ES-I3 (cell line): ENCODE measurements around the gene UBR1.
"Not testable (repeated sequence)": the region's sequence is repeated elsewhere in the genome, so short reads cannot be mapped to it uniquely, and the experiment has no call there.

Source experiments
- H3K36me3 ChIP-seq: 2 replicates; pipeline ENCODE4 v1.6.1; 2013; ENCODE audit warnings: mild to moderate bottlenecking, low read length, control low read depth, moderate library complexity; ENCODE audit not compliant: insufficient read depth
- H3K4me1 ChIP-seq: 2 replicates; pipeline ENCODE4 v1.6.1; 2013; ENCODE audit warnings: mild to moderate bottlenecking, control low read depth, low read length; ENCODE audit not compliant: insufficient read depth
- H3K9ac ChIP-seq: 2 replicates; pipeline ENCODE4 v1.6.1; 2013; ENCODE audit warnings: low read depth, mild to moderate bottlenecking, low read length, moderate library complexity
- H3K9me3 ChIP-seq: 2 replicates; pipeline ENCODE4 v1.6.1; 2013; ENCODE audit warnings: mild to moderate bottlenecking, low read length, moderate library complexity; ENCODE audit not compliant: control insufficient read depth, insufficient read depth

Gene UBR1

GRCh38 chr15:42999201-42999779 is 106.5 kb downstream of the UBR1 start:
- no peaks in the 10 kb centered on the region for H3K9me3 ChIP-seq
- no peak overlapping the region for H3K9ac ChIP-seq
- peaks cover 4% of the 10 kb centered on the region; the same call in 1 of the 2 replicates for H3K36me3 ChIP-seq
- no peaks in the 10 kb centered on the region for H3K4me1 ChIP-seq

GRCh38 chr15:42996871-42997270 is 109.0 kb downstream of the UBR1 start:
- Histone ChIP-seq H3K36me3 (no peaks in the 10 kb centered on the region), H3K4me1 (no peaks in the 10 kb centered on the region), H3K9me3 (no peaks in the 10 kb centered on the region), H3K9ac (no peak overlapping the region)

- no peak overlapping the region for H3K9ac ChIP-seq
- no peaks in the 10 kb centered on the region for H3K9me3 ChIP-seq
- no peaks in the 10 kb centered on the region for H3K36me3 ChIP-seq
- H3K4me1 ChIP-seq: no peaks in the 10 kb centered on the region
These were observed 111.3 kb downstream of the UBR1 start for GRCh38 chr15:42994546-42994945.

- no peaks in the 10 kb centered on the region for H3K4me1 ChIP-seq
- H3K9ac ChIP-seq: no peak overlapping the region
- no peaks in the 10 kb centered on the region for H3K36me3 ChIP-seq
- no peaks in the 10 kb centered on the region for H3K9me3 ChIP-seq
These were observed 113.2 kb downstream of the UBR1 start for GRCh38 chr15:42992626-42993025.

- no peaks in the 10 kb centered on the region for H3K4me1 ChIP-seq
- no peak overlapping the region for H3K9ac ChIP-seq
- no peaks in the 10 kb centered on the region for H3K9me3 ChIP-seq
- peaks cover 2% of the 10 kb centered on the region; the same call in 1 of the 2 replicates for H3K36me3 ChIP-seq
These were observed 119.0 kb downstream of the UBR1 start for GRCh38 chr15:42986693-42987342.

- Histone ChIP-seq H3K9me3 (no peaks in the 10 kb centered on the region), H3K36me3 (peaks cover 2% of the 10 kb centered on the region; the same call in 1 of the 2 replicates), H3K9ac (no peak overlapping the region), H3K4me1 (no peaks in the 10 kb centered on the region)
These were observed 121.3 kb downstream of the UBR1 start for GRCh38 chr15:42984493-42985034.

GRCh38 chr15:42979113-42979512 is 126.7 kb downstream of the UBR1 start:
- not testable (repeated sequence) for H3K9me3 ChIP-seq, H3K4me1 ChIP-seq, H3K36me3 ChIP-seq, H3K9ac ChIP-seq

GRCh38 chr15:42974202-42974862 is 131.5 kb downstream of the UBR1 start:
- Histone ChIP-seq H3K9ac (no peak overlapping the region), H3K4me1 (no peaks in the 10 kb centered on the region), H3K9me3 (no peaks in the 10 kb centered on the region), H3K36me3 (peaks cover 2% of the 10 kb centered on the region; the same call in 1 of the 2 replicates)

GRCh38 chr15:42973114-42973513 is 132.7 kb downstream of the UBR1 start:
- no peak overlapping the region for H3K9ac ChIP-seq
- H3K4me1 ChIP-seq: no peaks in the 10 kb centered on the region
- H3K36me3 ChIP-seq: peaks cover 2% of the 10 kb centered on the region
- H3K9me3 ChIP-seq: no peaks in the 10 kb centered on the region

GRCh38 chr15:42971830-42972229 is 134.0 kb downstream of the UBR1 start:
- H3K36me3 ChIP-seq: peaks cover 2% of the 10 kb centered on the region

GRCh38 chr15:42964476-42964875 is 141.4 kb downstream of the UBR1 start:
- no peak overlapping the region for H3K9ac ChIP-seq
- peaks cover 8% of the 10 kb centered on the region; the same call in 1 of the 2 replicates for H3K36me3 ChIP-seq
- no peaks in the 10 kb centered on the region for H3K4me1 ChIP-seq
- no peaks in the 10 kb centered on the region for H3K9me3 ChIP-seq

More at GRCh38 chr15:42971830-42972229, 134.0 kb downstream of the UBR1 start:
- Histone ChIP-seq H3K4me1 (no peaks in the 10 kb centered on the region), H3K9me3 (no peaks in the 10 kb centered on the region), H3K9ac (no peak overlapping the region)

GRCh38 chr15:42955518-42955917 is 150.3 kb downstream of the UBR1 start:
- H3K9ac ChIP-seq: no peak overlapping the region
- H3K36me3 ChIP-seq: peaks cover 18% of the 10 kb centered on the region
- H3K4me1 ChIP-seq: no peaks in the 10 kb centered on the region
- H3K9me3 ChIP-seq: no peaks in the 10 kb centered on the region

- Histone ChIP-seq H3K9me3 (0 out of 2 replicates have a peak, but pooled peaks cover 2% of the 10 kb centered on the region), H3K4me1 (no peaks in the 10 kb centered on the region), H3K36me3 (peaks cover 13% of the 10 kb centered on the region; the same call in 1 of the 2 replicates), H3K9ac (no peak overlapping the region)
These were observed 151.5 kb downstream of the UBR1 start for GRCh38 chr15:42954291-42954690.

GRCh38 chr15:42948898-42949297 is 156.9 kb downstream of the UBR1 start:
- H3K4me1 ChIP-seq, H3K9ac ChIP-seq, H3K9me3 ChIP-seq: not testable (repeated sequence)
- H3K36me3 ChIP-seq: peaks cover 11% of the 10 kb centered on the region

GRCh38 chr15:42940527-42940926 is 165.3 kb downstream of the UBR1 start:
- Histone ChIP-seq H3K9me3 (no peaks in the 10 kb centered on the region), H3K4me1 (no peaks in the 10 kb centered on the region), H3K9ac (no peak overlapping the region), H3K36me3 (peaks cover 3% of the 10 kb centered on the region)
